ENCODE results near the gene ADCY7. TPM values are rescaled to one million over a fixed set of nuclear protein-coding genes. Genes with fewer than 3 reads are reported as not detected.
A peak's percentile ranks its signal among the peaks of the same experiment; 100 is the strongest.

The ADCY7 gene
- total RNA-seq, result 3.9 and 6.9 TPM in 2 replicates
- polyA plus RNA-seq, result 3.3 and 4.4 TPM in 2 replicates

DNA sequence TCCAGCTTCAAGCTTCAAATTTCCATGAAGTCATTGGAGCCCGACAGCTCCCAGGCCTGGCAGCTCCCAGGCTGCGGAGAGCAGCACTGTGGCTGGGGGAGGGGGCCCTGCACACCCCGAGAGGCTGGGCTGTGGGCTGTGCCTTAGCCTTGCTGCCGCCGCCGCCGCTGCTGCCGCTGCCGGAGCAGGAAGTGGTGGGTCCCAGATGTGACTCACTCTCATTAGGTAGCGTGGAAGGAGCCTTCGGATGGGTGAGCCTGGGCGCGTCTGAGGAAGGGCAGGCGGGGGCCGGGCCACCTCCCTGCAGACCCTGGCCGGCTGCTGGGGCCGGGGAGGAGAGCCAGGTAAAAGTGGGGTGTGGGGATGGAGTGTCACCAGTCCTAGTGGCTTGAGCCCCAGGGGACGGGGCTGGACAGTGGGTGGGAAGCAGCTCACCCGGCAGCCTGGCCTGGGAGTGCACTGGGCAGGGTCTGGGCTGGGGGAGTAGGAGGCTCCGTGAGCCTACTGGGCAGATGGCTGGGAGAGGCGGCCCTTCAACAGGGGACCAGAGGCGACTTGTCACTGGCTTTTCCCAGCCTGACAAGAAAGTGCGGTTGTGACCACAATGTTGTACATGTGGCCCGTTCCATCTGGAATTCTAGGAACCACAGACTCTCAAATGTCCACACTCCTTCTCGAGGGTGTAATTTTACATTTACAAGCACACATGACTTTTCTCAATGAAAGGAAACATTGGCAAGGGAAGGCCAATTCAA lies at the start of gene ADCY7:
ADCY7 (plus strand) TSS at position 215 of the 755 bp plus-strand sequence. CDS start 21,629 bp downstream, outside the sequence.
- peak; percentile 83 for DNase-seq (ENCODE audit: low spot score)
- Histone ChIP-seq H3K27ac (peak within 1 kb of the TSS; percentile 85), H2AFZ (peak within 1 kb of the TSS; percentile 80), H3K36me3 (replicated peaks; ENCODE audit: insufficient read depth, low read depth) (no peaks in the 10 kb centered on the region), H3K79me2 (no peaks in the 10 kb centered on the region), H3K4me3 (no peak within 1 kb of the TSS), H3K9me3 (ENCODE audit: low read depth) (no peaks in the 10 kb centered on the region), H3K27me3 (no peaks in the 10 kb centered on the region), H3K9me2 (replicated peaks; ENCODE audit: insufficient read depth) (no peaks in the 10 kb centered on the region), H3K4me2 (peak within 1 kb of the TSS; percentile 73), H4K20me1 (ENCODE audit: insufficient read depth, poor library complexity, severe bottlenecking) (no peaks in the 10 kb centered on the region), H3K4me1 (ENCODE audit: insufficient read depth) (peaks cover 25% of the 10 kb centered on the region)
- TF ChIP-seq, protein P1, sequence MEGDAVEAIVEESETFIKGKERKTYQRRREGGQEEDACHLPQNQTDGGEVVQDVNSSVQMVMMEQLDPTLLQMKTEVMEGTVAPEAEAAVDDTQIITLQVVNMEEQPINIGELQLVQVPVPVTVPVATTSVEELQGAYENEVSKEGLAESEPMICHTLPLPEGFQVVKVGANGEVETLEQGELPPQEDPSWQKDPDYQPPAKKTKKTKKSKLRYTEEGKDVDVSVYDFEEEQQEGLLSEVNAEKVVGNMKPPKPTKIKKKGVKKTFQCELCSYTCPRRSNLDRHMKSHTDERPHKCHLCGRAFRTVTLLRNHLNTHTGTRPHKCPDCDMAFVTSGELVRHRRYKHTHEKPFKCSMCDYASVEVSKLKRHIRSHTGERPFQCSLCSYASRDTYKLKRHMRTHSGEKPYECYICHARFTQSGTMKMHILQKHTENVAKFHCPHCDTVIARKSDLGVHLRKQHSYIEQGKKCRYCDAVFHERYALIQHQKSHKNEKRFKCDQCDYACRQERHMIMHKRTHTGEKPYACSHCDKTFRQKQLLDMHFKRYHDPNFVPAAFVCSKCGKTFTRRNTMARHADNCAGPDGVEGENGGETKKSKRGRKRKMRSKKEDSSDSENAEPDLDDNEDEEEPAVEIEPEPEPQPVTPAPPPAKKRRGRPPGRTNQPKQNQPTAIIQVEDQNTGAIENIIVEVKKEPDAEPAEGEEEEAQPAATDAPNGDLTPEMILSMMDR (IDR thresholded peaks at IDR 0.05; ENCODE audit: poor library complexity), result no peak
- TF ChIP-seq EZH2 (IDR thresholded peaks at IDR 0.05; ENCODE audit: borderline replicate concordance) (no peak), EZH2phosphoT487 (IDR thresholded peaks at IDR 0.05; ENCODE audit: low read depth, severe bottlenecking, unreplicated experiment) (no peak)
- 37% methylated on average over 25 of the region's 25 CpGs for WGBS (ENCODE audit: low lambda C conversion rate, missing lambda C conversion rate)

DNA sequence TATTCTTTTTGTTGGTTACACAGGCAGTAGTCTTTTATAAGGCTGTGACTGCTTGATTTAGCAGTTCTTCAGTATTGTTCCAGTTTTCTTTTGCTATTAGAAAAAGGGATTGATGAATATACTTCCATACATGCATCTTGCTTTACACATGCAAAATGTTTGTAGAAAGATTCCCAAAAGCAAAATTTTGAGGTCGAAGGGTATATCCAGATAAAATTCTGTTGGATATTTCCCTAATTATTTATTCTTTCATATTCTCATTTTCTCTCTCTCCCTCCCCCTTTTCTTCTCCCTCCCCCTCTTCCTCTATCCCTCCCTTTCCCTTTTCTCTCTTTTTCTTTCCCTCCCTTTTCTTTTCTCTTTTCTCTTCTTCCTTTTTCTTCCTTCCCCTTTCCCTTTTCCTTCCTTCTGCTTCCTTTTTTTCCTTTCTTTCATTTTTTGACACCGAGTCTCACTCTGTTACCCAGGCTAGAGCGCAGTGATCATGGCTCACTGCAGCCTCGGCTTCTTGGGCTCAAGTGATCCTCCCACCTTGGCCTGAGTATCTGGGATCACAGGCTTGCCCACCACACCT lies 46.9 kb upstream of the ADCY7 start:
- Histone ChIP-seq H3K27me3 (no peaks in the 10 kb centered on the region), H3K4me2 (no peak overlapping the region), H3K4me3 (no peak overlapping the region), H3K36me3 (replicated peaks; ENCODE audit: insufficient read depth, low read depth) (no peaks in the 10 kb centered on the region), H2AFZ (no peak overlapping the region), H3K9me2 (replicated peaks; ENCODE audit: insufficient read depth) (no peaks in the 10 kb centered on the region), H3K4me1 (ENCODE audit: insufficient read depth) (no peaks in the 10 kb centered on the region), H4K20me1 (ENCODE audit: insufficient read depth, poor library complexity, severe bottlenecking) (no peaks in the 10 kb centered on the region), H3K9me3 (ENCODE audit: low read depth) (no peaks in the 10 kb centered on the region), H3K79me2 (no peaks in the 10 kb centered on the region), H3K27ac (no peak overlapping the region)
- TF ChIP-seq EZH2phosphoT487 (IDR thresholded peaks at IDR 0.05; ENCODE audit: low read depth, severe bottlenecking, unreplicated experiment), result no peak
- TF ChIP-seq, protein P1 (IDR thresholded peaks at IDR 0.05; ENCODE audit: poor library complexity), result no peak
- no peak for TF ChIP-seq EZH2 (IDR thresholded peaks at IDR 0.05; ENCODE audit: borderline replicate concordance)
- no peak for DNase-seq (ENCODE audit: low spot score)
- 95% methylated on average over 4 of the region's 4 CpGs for WGBS (ENCODE audit: low lambda C conversion rate, missing lambda C conversion rate)

DNA sequence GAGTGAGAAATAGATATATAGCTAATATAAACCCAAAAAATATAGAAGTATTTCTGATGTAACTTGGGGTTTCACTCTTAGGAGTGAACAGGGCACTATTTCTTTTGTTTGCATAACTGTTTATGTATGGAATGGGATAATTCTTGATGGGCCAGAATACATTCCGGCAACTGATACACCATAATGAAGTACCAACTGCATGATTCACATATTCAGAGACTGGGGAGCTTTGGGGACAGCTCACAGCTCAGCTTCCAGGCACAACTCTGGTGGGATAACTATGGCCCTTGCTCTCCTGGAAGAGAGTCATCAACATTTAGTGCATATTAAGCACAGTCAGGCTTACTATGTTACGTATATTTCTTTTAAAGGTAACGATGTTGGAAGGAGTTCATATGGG lies 42.1 kb upstream of the ADCY7 start:
- Histone ChIP-seq H3K4me1 (ENCODE audit: insufficient read depth) (no peaks in the 10 kb centered on the region), H3K4me2 (no peak overlapping the region), H2AFZ (no peak overlapping the region), H3K36me3 (replicated peaks; ENCODE audit: insufficient read depth, low read depth) (no peaks in the 10 kb centered on the region), H3K9me3 (ENCODE audit: low read depth) (no peaks in the 10 kb centered on the region), H3K4me3 (no peak overlapping the region), H3K27ac (no peak overlapping the region), H4K20me1 (ENCODE audit: insufficient read depth, poor library complexity, severe bottlenecking) (no peaks in the 10 kb centered on the region), H3K9me2 (replicated peaks; ENCODE audit: insufficient read depth) (no peaks in the 10 kb centered on the region), H3K79me2 (no peaks in the 10 kb centered on the region), H3K27me3 (no peaks in the 10 kb centered on the region)
- DNase-seq (ENCODE audit: low spot score), result no peak
- TF ChIP-seq EZH2phosphoT487 (IDR thresholded peaks at IDR 0.05; ENCODE audit: low read depth, severe bottlenecking, unreplicated experiment) (no peak), EZH2 (IDR thresholded peaks at IDR 0.05; ENCODE audit: borderline replicate concordance) (no peak)
- TF ChIP-seq, protein P1 (IDR thresholded peaks at IDR 0.05; ENCODE audit: poor library complexity), result no peak
- 98% methylated on average over 3 of the region's 3 CpGs for WGBS (ENCODE audit: low lambda C conversion rate, missing lambda C conversion rate)
